ENCODE data around the gene HOXC6.
A peak's percentile ranks its signal among the peaks of the same experiment; 100 is the strongest.

Gene HOXC6

GRCh38 chr12:54015018-54015931 is 13.0 kb upstream of the HOXC6 start:
- no peak for DNase-seq (ENCODE audit: low read depth in 2 of 2)

- DNase-seq (ENCODE audit: low read depth in 2 of 2): no peak
Observed at GRCh38 chr12:54016051-54016450, 12.2 kb upstream of the HOXC6 start.

- DNase-seq (ENCODE audit: low read depth in 2 of 2): no peak
Observed at GRCh38 chr12:54016478-54016964, 11.7 kb upstream of the HOXC6 start.

- no peak for DNase-seq (ENCODE audit: low read depth in 2 of 2)
Observed at GRCh38 chr12:54017027-54017788, 11.0 kb upstream of the HOXC6 start.

- DNase-seq (ENCODE audit: low read depth in 2 of 2): peak; percentile 35 to 63
Observed at GRCh38 chr12:54017878-54018467, 10.3 kb upstream of the HOXC6 start.

GRCh38 chr12:54018468-54018984 is 9.7 kb upstream of the HOXC6 start:
- DNase-seq (ENCODE audit: low read depth in 2 of 2): no peak

- no peak for DNase-seq (ENCODE audit: low read depth in 2 of 2)
Observed at GRCh38 chr12:54019091-54019811, 9.0 kb upstream of the HOXC6 start.

- DNase-seq (ENCODE audit: low read depth in 2 of 2): no peak
Observed at GRCh38 chr12:54019924-54020590, 8.2 kb upstream of the HOXC6 start.

GRCh38 chr12:54020591-54021405 is 7.4 kb upstream of the HOXC6 start:
- DNase-seq (ENCODE audit: low read depth in 2 of 2): no peak

- DNase-seq (ENCODE audit: low read depth in 2 of 2): no peak
Observed at GRCh38 chr12:54021432-54022013, 6.7 kb upstream of the HOXC6 start.

GRCh38 chr12:54022960-54023884 is 5.0 kb upstream of the HOXC6 start:
- DNase-seq (ENCODE audit: low read depth in 2 of 2): no peak

GRCh38 chr12:54024127-54024526 is 4.1 kb upstream of the HOXC6 start:
- DNase-seq (ENCODE audit: low read depth in 2 of 2): no peak

- DNase-seq (ENCODE audit: low read depth in 2 of 2): no peak
Observed at GRCh38 chr12:54024581-54025305, 3.5 kb upstream of the HOXC6 start.

- DNase-seq (ENCODE audit: low read depth in 2 of 2): no peak
Observed at GRCh38 chr12:54025499-54026405, 2.5 kb upstream of the HOXC6 start.

GRCh38 chr12:54026640-54027441 is 1.4 kb upstream of the HOXC6 start:
- no peak for DNase-seq (ENCODE audit: low read depth in 2 of 2)

GRCh38 chr12:54027442-54027786 is 826 bp upstream of the HOXC6 start:
- DNase-seq (ENCODE audit: low read depth in 2 of 2): no peak
